Measurements from ENCODE around the gene PRR16.

PRR16 gene

DNA sequence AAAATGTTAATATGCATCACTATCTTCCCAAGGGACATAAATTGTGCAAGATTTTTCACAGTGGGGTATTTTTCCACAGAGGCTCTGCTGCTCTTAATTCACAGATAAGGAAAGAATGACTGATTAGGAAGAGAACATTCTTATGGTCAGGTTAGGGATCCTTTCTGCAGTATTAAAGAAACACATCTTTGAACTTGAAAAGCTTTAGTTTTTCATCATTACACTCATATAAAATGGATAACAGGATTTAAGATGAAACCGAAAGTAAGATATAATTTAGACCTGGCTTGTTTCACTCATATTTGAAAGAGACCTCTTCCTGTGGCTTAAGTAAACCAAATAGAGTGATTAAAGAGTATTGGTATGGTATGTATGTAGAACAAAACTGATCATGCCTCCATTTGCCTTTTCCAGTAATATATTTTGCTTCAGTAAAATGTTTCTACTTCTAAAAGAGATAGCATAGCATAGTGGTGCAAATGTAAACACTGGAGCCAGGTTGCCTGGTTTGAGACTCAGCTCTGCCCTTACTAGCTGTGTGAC lies 160.0 kb downstream of the PRR16 start:
- no peak overlapping the region for H3K4me3 ChIP-seq (ENCODE audit: low read length)
- TF ChIP-seq, protein P1, sequence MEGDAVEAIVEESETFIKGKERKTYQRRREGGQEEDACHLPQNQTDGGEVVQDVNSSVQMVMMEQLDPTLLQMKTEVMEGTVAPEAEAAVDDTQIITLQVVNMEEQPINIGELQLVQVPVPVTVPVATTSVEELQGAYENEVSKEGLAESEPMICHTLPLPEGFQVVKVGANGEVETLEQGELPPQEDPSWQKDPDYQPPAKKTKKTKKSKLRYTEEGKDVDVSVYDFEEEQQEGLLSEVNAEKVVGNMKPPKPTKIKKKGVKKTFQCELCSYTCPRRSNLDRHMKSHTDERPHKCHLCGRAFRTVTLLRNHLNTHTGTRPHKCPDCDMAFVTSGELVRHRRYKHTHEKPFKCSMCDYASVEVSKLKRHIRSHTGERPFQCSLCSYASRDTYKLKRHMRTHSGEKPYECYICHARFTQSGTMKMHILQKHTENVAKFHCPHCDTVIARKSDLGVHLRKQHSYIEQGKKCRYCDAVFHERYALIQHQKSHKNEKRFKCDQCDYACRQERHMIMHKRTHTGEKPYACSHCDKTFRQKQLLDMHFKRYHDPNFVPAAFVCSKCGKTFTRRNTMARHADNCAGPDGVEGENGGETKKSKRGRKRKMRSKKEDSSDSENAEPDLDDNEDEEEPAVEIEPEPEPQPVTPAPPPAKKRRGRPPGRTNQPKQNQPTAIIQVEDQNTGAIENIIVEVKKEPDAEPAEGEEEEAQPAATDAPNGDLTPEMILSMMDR (conservative IDR thresholded peaks at IDR 0.05; ENCODE audit: low read depth, low read length): no peak
- no peak for DNase-seq (ENCODE audit: low read depth)

DNA sequence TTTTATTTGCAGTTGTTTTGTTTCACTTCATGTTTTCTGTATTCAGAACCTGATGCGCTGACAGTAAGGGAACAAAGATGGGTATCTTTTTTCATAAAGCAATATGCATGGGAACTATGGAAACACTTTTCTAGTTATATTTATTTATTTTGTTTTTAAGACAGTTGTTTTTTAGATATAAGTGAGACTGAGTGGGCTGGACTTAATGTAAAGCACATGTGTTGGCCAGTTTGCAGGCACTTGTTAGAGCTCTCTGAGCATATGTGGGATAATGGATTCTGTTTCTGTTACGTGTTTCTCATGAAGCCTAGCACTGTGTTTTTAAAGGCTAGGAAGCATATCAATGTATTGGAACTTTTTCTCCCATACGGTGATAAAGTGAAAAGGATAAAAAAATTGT lies 164.1 kb downstream of the PRR16 start:
- TF ChIP-seq, protein P1 (conservative IDR thresholded peaks at IDR 0.05; ENCODE audit: low read depth, low read length): no peak
- H3K4me3 ChIP-seq (ENCODE audit: low read length): no peak overlapping the region
- DNase-seq (ENCODE audit: low read depth): no peak

DNA sequence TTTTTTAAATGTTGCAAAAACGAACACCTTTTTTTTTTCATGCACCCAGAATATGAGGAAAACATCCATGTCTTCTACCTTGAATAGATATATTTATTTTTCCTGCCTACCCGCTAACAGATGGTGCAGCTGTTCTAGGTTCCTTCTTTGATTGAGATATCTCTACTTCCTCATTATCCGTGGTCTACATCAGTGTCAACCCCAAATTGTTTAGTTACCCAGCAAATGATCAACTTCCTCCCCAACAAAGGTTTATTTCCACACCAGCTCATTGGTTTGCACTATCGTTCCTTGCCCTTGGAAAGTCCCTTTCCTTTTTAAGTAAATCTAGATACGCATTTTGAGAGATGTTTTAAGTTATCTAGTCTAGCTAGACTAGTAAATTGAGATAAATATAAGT lies 166.4 kb downstream of the PRR16 start:
- TF ChIP-seq, protein P1 (conservative IDR thresholded peaks at IDR 0.05; ENCODE audit: low read depth, low read length): no peak
- DNase-seq (ENCODE audit: low read depth): no peak
- no peak overlapping the region for H3K4me3 ChIP-seq (ENCODE audit: low read length)

DNA sequence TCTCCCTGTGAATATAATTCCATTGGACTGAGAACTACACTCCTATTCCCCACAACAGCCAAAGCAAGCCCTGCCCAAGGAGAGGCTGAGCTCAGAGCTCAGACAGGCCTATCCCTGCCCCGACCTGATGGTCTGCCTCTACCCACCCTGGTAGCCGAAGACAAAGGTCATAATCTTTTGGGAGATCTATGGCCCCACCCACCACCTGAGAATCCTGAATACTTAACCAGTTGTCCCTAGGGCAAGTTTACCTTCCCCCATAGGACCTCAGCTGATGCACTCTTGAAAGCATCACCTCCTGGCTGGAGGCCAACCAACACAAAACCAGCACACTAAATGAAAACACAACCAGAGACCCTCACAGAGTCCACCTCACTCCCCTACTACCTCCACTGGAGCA lies 167.5 kb downstream of the PRR16 start:
- DNase-seq (ENCODE audit: low read depth): no peak
- no peak overlapping the region for H3K4me3 ChIP-seq (ENCODE audit: low read length)
- TF ChIP-seq, protein P1 (conservative IDR thresholded peaks at IDR 0.05; ENCODE audit: low read depth, low read length): no peak

DNA sequence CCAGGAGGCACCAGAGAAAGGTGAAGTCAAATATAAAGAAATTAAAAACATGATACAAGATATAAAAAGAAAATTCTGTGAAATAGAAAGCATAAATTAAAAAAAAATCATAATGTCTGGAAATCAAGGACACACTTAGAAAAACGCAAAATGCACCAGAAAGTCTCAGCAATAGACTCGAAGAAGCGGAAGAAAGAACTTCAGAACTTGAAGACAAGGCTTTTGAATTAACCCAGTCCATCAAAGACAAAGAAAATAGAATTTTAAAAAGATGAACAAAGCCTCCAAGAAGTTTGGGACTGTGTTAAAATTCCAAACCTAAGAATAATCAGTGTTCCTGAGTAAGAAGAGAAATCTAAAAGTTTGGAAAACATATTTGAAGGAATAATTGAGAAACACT lies 168.3 kb downstream of the PRR16 start:
- TF ChIP-seq, protein P1 (conservative IDR thresholded peaks at IDR 0.05; ENCODE audit: low read depth, low read length): no peak
- no peak overlapping the region for H3K4me3 ChIP-seq (ENCODE audit: low read length)
- no peak for DNase-seq (ENCODE audit: low read depth)

DNA sequence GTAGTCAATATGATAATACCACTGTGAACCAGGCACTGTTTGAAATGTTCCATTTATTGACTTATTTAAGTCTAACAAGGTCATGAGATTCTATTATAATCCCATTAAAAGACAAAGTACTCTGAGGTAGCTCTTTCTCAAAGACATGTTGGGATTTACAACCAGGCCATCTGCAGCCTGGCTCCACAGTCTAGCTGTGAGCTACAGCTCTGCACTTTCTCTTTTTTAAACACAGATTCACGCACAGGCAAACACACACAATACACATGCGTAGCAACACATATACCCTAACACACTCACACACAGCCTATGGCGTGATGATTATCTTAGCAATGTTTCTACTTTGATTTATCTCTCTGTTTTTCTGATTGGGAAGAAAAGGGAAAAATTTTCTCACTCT lies 174.3 kb downstream of the PRR16 start:
- no peak overlapping the region for H3K4me3 ChIP-seq (ENCODE audit: low read length)
- no peak for DNase-seq (ENCODE audit: low read depth)
- TF ChIP-seq, protein P1 (conservative IDR thresholded peaks at IDR 0.05; ENCODE audit: low read depth, low read length): no peak

DNA sequence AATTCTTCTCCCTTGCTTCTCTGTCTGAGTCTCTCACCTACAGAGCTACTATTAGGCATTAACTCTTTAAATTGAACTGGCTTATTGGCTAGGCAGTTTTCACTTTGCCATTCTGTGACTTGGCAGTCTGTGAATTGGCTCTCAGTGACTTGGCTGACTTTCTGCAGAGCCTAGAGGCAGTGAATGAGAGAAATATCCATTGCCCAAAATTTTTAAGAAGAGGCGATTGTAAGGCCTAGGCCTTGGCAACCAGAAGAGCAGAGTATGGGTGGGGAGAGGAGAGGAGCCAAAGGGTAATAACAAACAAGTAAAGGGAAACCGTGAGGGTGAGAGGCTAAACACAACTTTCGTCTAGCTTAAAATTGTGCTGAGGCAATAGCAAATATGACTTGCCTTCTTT lies 176.7 kb downstream of the PRR16 start:
- H3K4me3 ChIP-seq (ENCODE audit: low read length): no peak overlapping the region
- DNase-seq (ENCODE audit: low read depth): no peak
- TF ChIP-seq, protein P1 (conservative IDR thresholded peaks at IDR 0.05; ENCODE audit: low read depth, low read length): no peak
